ENCODE results near the gene EFNA5. TPM values are rescaled to one million over a fixed set of nuclear protein-coding genes. Genes with fewer than 3 reads are reported as not detected.

The EFNA5 gene
- total RNA-seq, 4 donors from 2014 or later = 2.8 to 5.7 (median 3.7) TPM

DNA sequence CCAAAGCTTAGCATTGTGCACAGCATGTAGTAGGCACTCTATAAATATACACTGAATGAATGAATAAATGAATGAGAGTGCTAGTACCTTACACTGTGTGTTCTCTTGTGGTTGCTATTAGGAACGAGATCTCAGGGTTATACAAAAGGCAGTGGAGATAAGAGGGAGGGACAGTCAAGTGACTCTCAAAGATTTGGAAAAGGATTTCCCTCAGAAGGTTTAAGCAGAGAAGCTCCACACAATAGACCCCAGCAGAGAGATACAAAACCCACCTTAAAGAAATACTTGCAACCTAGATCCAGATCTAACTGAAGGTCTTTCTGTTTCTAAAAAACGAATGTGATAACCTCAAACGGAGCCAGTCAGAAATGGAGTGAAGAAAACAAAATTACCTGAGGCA lies 11.8 kb upstream of the EFNA5 start:
- TF ChIP-seq EP300 (IDR thresholded peaks at IDR 0.05) (no peak), POLR2AphosphoS5 (IDR thresholded peaks at IDR 0.05) (no peak), POLR2A (IDR thresholded peaks at IDR 0.05; ENCODE audit: low read depth) (no peak)
- TF ChIP-seq, protein P1, sequence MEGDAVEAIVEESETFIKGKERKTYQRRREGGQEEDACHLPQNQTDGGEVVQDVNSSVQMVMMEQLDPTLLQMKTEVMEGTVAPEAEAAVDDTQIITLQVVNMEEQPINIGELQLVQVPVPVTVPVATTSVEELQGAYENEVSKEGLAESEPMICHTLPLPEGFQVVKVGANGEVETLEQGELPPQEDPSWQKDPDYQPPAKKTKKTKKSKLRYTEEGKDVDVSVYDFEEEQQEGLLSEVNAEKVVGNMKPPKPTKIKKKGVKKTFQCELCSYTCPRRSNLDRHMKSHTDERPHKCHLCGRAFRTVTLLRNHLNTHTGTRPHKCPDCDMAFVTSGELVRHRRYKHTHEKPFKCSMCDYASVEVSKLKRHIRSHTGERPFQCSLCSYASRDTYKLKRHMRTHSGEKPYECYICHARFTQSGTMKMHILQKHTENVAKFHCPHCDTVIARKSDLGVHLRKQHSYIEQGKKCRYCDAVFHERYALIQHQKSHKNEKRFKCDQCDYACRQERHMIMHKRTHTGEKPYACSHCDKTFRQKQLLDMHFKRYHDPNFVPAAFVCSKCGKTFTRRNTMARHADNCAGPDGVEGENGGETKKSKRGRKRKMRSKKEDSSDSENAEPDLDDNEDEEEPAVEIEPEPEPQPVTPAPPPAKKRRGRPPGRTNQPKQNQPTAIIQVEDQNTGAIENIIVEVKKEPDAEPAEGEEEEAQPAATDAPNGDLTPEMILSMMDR (IDR thresholded peaks at IDR 0.05) = no peak
- H3K9me3 ChIP-seq = no peaks in the 10 kb centered on the region
- 58% methylated on average over 3 of the region's 3 CpGs for WGBS
- DNase-seq (ENCODE audit: extremely low spot score) = no peak
- H3K27ac ChIP-seq (replicated peaks in 1 of 4) = no peak overlapping the region
- no peaks in the 10 kb centered on the region for H3K36me3 ChIP-seq
- no peaks in the 10 kb centered on the region for H3K4me1 ChIP-seq
- H3K27me3 ChIP-seq = no peaks in the 10 kb centered on the region
- no peak overlapping the region for H3K4me3 ChIP-seq
- intact Hi-C loops (cut with DNase I) = no loop called here

DNA sequence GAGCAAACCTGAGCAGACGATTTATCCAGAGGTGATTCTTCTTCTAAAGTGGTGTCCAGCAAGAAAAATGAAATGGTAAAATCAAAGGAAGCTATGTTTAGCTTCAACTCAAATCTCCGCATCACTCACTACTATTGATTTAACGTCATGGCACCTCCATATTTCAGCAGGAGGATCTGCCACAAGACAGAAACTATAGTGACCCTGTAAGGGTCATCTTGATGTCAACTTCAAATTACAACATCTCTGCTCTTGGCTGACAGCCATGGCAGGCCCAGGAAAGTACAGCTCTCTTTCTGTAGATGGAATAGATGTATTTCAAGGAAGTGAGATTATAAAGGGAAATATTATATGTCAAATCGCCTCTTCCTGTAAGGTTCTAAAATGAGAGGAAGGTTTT lies 10.1 kb upstream of the EFNA5 start:
- Histone ChIP-seq H3K9me3 (no peaks in the 10 kb centered on the region), H3K27ac (replicated peaks in 1 of 4) (no peak overlapping the region), H3K4me1 (no peaks in the 10 kb centered on the region), H3K4me3 (no peak overlapping the region), H3K36me3 (no peaks in the 10 kb centered on the region), H3K27me3 (no peaks in the 10 kb centered on the region)
- intact Hi-C loops (cut with DNase I) = no loop called here
- WGBS = 81% methylated on average over 4 of the region's 4 CpGs
- DNase-seq (ENCODE audit: extremely low spot score) = no peak
- TF ChIP-seq POLR2A (IDR thresholded peaks at IDR 0.05; ENCODE audit: low read depth) (no peak), EP300 (IDR thresholded peaks at IDR 0.05) (no peak), POLR2AphosphoS5 (IDR thresholded peaks at IDR 0.05) (no peak)
- TF ChIP-seq, protein P1 (IDR thresholded peaks at IDR 0.05) = no peak

DNA sequence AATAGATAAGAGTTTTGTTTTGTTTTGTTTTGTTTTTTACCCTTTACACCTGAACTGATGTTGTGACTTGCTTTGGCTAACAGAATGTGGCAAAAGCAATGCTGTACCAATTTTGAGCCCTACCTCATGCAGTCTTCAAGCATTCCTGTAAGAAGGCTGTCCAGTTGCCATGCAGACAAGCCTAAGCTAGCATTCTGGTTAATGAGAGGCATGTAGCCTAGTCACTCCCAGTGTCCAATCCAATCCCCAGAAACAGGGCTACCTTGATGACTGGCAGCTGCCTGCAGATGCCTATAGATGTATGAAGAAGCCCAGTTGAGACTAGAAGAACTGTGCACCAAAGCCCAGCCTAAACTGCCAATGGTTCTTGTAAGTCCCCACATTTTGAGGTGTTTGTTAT lies 9.4 kb upstream of the EFNA5 start:
- no peaks in the 10 kb centered on the region for H3K4me1 ChIP-seq
- H3K4me3 ChIP-seq = no peak overlapping the region
- no peaks in the 10 kb centered on the region for H3K36me3 ChIP-seq
- no peak for DNase-seq (ENCODE audit: extremely low spot score)
- H3K27ac ChIP-seq (replicated peaks in 1 of 4) = no peak overlapping the region
- intact Hi-C loops (cut with DNase I) = no loop called here
- no peaks in the 10 kb centered on the region for H3K9me3 ChIP-seq
- H3K27me3 ChIP-seq = no peaks in the 10 kb centered on the region
- TF ChIP-seq POLR2A (IDR thresholded peaks at IDR 0.05; ENCODE audit: low read depth) (no peak), EP300 (IDR thresholded peaks at IDR 0.05) (no peak), POLR2AphosphoS5 (IDR thresholded peaks at IDR 0.05) (no peak)
- TF ChIP-seq, protein P1 (IDR thresholded peaks at IDR 0.05) = no peak

DNA sequence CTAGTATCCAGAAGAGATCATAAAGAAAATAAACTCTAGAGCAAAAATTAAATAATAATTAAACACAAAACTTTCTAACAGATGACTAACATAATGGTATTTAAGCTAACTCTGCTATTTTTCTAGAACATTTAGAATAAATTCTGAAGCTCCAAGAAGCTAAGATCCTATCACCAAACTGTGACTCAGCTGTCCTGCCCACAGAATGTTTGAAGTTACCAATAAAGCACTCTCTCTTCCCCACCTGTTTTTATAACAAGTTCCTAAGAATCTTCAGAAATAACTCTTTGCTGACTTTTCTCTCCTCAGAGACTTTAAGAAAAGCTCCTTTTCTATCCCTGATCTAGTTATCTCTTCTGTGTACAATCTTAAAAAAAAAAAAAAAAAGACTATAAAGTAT lies 6.0 kb upstream of the EFNA5 start:
- TF ChIP-seq, protein P1 (IDR thresholded peaks at IDR 0.05) = no peak
- no peak for TF ChIP-seq POLR2A (IDR thresholded peaks at IDR 0.05; ENCODE audit: low read depth)
- no peak for TF ChIP-seq EP300 (IDR thresholded peaks at IDR 0.05)
- no peak for TF ChIP-seq POLR2AphosphoS5 (IDR thresholded peaks at IDR 0.05)
- Histone ChIP-seq H3K4me1 (peaks cover 9 to 22% (median 19%) of the 10 kb centered on the region in 4 donors), H3K27me3 (peaks cover 0 to under 1% (median 0%) of the 10 kb centered on the region in 4 donors), H3K27ac (replicated peaks in 1 of 4) (no peak overlapping the region), H3K9me3 (no peaks in the 10 kb centered on the region), H3K36me3 (no peaks in the 10 kb centered on the region), H3K4me3 (no peak overlapping the region)
- intact Hi-C loops (cut with DNase I) = no loop called here
- DNase-seq (ENCODE audit: extremely low spot score) = no peak

DNA sequence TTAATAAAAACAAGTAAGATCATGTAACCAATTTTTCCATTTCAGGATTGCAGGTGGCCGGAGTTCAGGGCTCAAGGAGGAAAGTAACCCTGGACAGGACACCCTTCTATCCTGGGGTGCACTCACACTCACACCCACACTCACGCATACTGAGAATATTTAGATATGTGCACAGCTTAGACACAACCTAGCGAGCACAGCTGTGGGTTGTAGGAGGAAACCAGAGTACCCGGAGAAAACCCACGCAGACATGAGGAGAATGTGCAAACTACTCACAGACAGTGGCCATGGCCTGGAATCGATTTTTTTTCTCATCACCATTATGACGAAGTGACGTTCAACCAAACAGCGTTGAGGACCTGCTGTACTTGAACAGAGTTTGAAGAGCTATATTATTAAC lies 4.5 kb upstream of the EFNA5 start:
- intact Hi-C loops (cut with DNase I) = no loop called here
- H3K27me3 ChIP-seq = peaks cover 0 to 16% (median 2%) of the 10 kb centered on the region in 4 donors
- no peaks in the 10 kb centered on the region for H3K9me3 ChIP-seq
- DNase-seq (ENCODE audit: extremely low spot score) = no peak
- H3K36me3 ChIP-seq = no peaks in the 10 kb centered on the region
- H3K4me3 ChIP-seq = no peak overlapping the region
- no peak overlapping the region for H3K27ac ChIP-seq (replicated peaks in 1 of 4)
- peaks cover 21 to 37% (median 34%) of the 10 kb centered on the region in 4 donors for H3K4me1 ChIP-seq
- no peak for TF ChIP-seq POLR2A (IDR thresholded peaks at IDR 0.05; ENCODE audit: low read depth)
- TF ChIP-seq, protein P1 (IDR thresholded peaks at IDR 0.05) = no peak
- TF ChIP-seq EP300 (IDR thresholded peaks at IDR 0.05) = no peak
- no peak for TF ChIP-seq POLR2AphosphoS5 (IDR thresholded peaks at IDR 0.05)
- WGBS = 84% methylated on average over 9 of the region's 9 CpGs
